ENCODE data around the gene TNK2. TPM values are rescaled to one million over a fixed set of nuclear protein-coding genes. Genes with fewer than 3 reads are reported as not detected.

Gene TNK2
- total RNA-seq (71.6 and 77.0 TPM in 2 replicates), polyA plus RNA-seq (18.6 and 23.1 TPM in 2 replicates), polyA minus RNA-seq (16.3 and 28.5 TPM in 2 replicates), Bru-seq, nascent RNA (percentile 56 among the genes with signal in this experiment), BruChase-seq, experiment 1, labeled RNA remaining after a 6-hour chase (percentile 84 among the genes with signal in this experiment), BruChase-seq, experiment 2, labeled RNA remaining after a 2-hour chase (percentile 78 among the genes with signal in this experiment)
- 8.4 and 12.5 TPM in 2 replicates for polyA plus RNA-seq (2011; cell fraction: cytosol; rRNA removed)
- 99.5 and 113 TPM in 2 replicates for polyA plus RNA-seq (2011; cell fraction: nucleus; rRNA removed)
- 12.0 and 19.5 TPM in 2 replicates for polyA plus RNA-seq (2012)
- polyA minus RNA-seq (2011; cell fraction: cytosol; rRNA and poly(A)+ RNA removed) = 25.0 TPM
- 26.9 and 49.0 TPM in 2 replicates for polyA minus RNA-seq (2011; cell fraction: nucleus; rRNA and poly(A)+ RNA removed)
- long read RNA-seq, partial matches to known transcripts = 3 of 22 reads
- long read RNA-seq, other reads (novel, unspliced or antisense) = 16 of 22 reads

DNA sequence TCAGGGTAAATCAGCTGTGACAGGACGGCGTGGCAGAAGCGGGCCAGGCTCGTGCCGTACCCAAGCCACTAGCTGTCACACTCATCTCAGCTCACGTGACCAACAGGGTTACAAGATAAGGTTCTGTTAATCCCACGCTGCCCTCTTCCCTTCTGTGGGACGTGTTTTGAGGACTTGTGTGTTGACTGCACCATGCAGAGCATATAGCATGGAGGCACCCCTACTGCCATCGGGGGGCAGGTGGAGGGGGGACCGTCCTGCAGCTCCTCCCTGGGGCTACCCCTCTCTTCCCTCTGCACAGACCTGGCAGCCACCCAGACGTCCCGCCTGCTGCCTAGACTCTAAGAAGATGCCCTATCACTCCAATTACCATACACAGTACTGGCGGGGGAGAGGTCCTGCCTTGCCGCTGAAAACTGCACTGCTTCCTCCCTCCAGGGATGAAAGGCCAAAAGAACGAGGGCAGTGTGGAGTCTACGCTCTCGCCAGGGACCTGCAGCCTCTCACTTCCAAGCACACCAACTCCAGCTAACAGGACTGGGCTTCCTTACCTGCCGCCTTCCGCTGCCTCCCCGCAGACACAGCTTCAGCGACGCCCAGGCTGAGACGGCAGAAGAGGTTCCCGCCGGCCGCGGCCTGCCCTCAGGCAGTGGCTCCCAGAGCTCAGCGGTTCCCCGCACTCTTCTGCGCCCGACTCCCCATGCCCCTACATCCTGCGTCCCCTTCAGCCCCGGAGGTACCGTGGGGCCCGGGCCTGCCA lies at the start of gene TNK2:
Gene TNK2 (minus strand): TSS at position 618 of the 760 bp plus-strand sequence. CDS start 19,963 bp downstream, outside the sequence.
- intact Hi-C loops (cut with micrococcal nuclease) (no loop called here), dilution Hi-C loops (cut with MboI; ENCODE audit: extremely low pct_ligation_motif_present, low sequenced_read_pairs) (no loop called here)
- no peaks in the 10 kb centered on the region for H3K9me3 ChIP-seq (replicated peaks; ENCODE audit: control insufficient read depth, insufficient read depth, low read length)
- H2AFZ ChIP-seq (ENCODE audit: low read depth, low read length) = no peak within 1 kb of the TSS
- CTCF ChIA-PET = interaction anchor here (0.5 to 5.7 kb wide), 7 partner anchors 8 to 663 kb away, joined by 3 to 57 read pairs (median 8); no protein-coding TSS in a partner anchor
- no peaks in the 10 kb centered on the region for H4K20me1 ChIP-seq (replicated peaks; ENCODE audit: control insufficient read depth, extremely low read depth, insufficient read depth, low read length)
- no peaks in the 10 kb centered on the region for H3K79me2 ChIP-seq (ENCODE audit: control insufficient read depth, insufficient read depth, low read length)
- H3K4me3 ChIP-seq (replicated peaks in 1 of 3; ENCODE audit: insufficient read depth in 1 of 3, low read depth in 1 of 3, low read length in 3 of 3) = peak within 1 kb of the TSS; percentile 7 to 54 (median 16)
- TF ChIP-seq EZH2 (IDR thresholded peaks at IDR 0.05; ENCODE audit: borderline replicate concordance, low read depth, low read length, severe bottlenecking) (no peak), MAX (IDR thresholded peaks at IDR 0.05; ENCODE audit: insufficient read depth, insufficient read length) (no peak), JUN (IDR thresholded peaks at IDR 0.05; ENCODE audit: borderline replicate concordance, insufficient read depth, insufficient read length, low read depth) (no peak), GATA2 (IDR thresholded peaks at IDR 0.05; ENCODE audit: insufficient read depth, insufficient read length, low read depth, low read length) (no peak), POLR2A (IDR thresholded peaks at IDR 0.05; ENCODE audit: low read depth, low read length) (no peak), POLR2AphosphoS5 (IDR thresholded peaks at IDR 0.05; ENCODE audit: insufficient read depth, low read depth, low read length) (no peak), MYC (IDR thresholded peaks at IDR 0.05; ENCODE audit: low read depth, low read length) (no peak), FOS (IDR thresholded peaks at IDR 0.05; ENCODE audit: borderline replicate concordance, insufficient read depth, low read length) (no peak)
- TF ChIP-seq, protein P1, sequence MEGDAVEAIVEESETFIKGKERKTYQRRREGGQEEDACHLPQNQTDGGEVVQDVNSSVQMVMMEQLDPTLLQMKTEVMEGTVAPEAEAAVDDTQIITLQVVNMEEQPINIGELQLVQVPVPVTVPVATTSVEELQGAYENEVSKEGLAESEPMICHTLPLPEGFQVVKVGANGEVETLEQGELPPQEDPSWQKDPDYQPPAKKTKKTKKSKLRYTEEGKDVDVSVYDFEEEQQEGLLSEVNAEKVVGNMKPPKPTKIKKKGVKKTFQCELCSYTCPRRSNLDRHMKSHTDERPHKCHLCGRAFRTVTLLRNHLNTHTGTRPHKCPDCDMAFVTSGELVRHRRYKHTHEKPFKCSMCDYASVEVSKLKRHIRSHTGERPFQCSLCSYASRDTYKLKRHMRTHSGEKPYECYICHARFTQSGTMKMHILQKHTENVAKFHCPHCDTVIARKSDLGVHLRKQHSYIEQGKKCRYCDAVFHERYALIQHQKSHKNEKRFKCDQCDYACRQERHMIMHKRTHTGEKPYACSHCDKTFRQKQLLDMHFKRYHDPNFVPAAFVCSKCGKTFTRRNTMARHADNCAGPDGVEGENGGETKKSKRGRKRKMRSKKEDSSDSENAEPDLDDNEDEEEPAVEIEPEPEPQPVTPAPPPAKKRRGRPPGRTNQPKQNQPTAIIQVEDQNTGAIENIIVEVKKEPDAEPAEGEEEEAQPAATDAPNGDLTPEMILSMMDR (IDR thresholded peaks at IDR 0.05; ENCODE audit: extremely low read depth in 1 of 2, insufficient read depth in 1 of 2, low read depth in 1 of 2, low read length in 2 of 2) = no peak
- BruUV-seq (replicated peaks) = no TSS peak
- H3K27ac ChIP-seq (ENCODE audit: insufficient read depth, low read depth, low read length) = no peak within 1 kb of the TSS
- DNase-seq (ENCODE audit: low read depth, low spot score) (no peak), FAIRE-seq (no peak)
- H3K9me1 ChIP-seq (replicated peaks; ENCODE audit: control insufficient read depth, extremely low read depth, insufficient read depth, low read length) = no peaks in the 10 kb centered on the region
- H3K4me2 ChIP-seq (ENCODE audit: insufficient read depth, low read length) = peak within 1 kb of the TSS; percentile 15
- H3K36me3 ChIP-seq (ENCODE audit: control insufficient read depth in 2 of 2, extremely low read depth in 1 of 2, insufficient read depth in 2 of 2, low read length in 2 of 2) = no peaks in the 10 kb centered on the region
- POLR2A ChIA-PET = interaction anchor here (0.5 kb wide), 1 partner anchor 680 kb away, joined by 9 read pairs; no protein-coding TSS in a partner anchor
- no peaks in the 10 kb centered on the region for H3K27me3 ChIP-seq (ENCODE audit: control insufficient read depth in 2 of 2, insufficient read depth in 2 of 2, low read length in 2 of 2)
- no peak within 1 kb of the TSS for H3K9ac ChIP-seq (replicated peaks; ENCODE audit: extremely low read depth, insufficient read depth, low read length)
- H3K4me1 ChIP-seq (ENCODE audit: control insufficient read depth, extremely low read depth, insufficient read depth, low read length) = no peaks in the 10 kb centered on the region

Measured in endothelial cell of umbilical vein (primary cell).